Embryonic facial prominence (tissue), 1 donor: ENCODE results near the gene MACROD1.
A peak's percentile ranks its signal among the peaks of the same experiment; 100 is the strongest.
"Not testable (repeated sequence)": the region's sequence is repeated elsewhere in the genome, so short reads cannot be mapped to it uniquely, and the experiment has no call there.

ENCODE experiments used
- DNase-seq: peaks from one replicate; pipeline ENCODE4 v3.0.0-alpha.2; 2016; ENCODE audit errors: extremely low spot score

Gene MACROD1

GRCh38 chr11:64185693-64186491 lies 20.0 kb upstream of the MACROD1 start, which contains the start of gene STIP1:
STIP1 (plus strand) TSS chr11:64186171; CDS start chr11:64186262, 91 bp downstream.
- peak; percentile 99 for DNase-seq

- no peak for DNase-seq
Observed at GRCh38 chr11:64185175-64185692, 19.3 kb upstream of the MACROD1 start.

- no peak for DNase-seq
Observed at GRCh38 chr11:64183890-64184289, 18.0 kb upstream of the MACROD1 start.

- DNase-seq: no peak
Observed at GRCh38 chr11:64181506-64182411, 15.8 kb upstream of the MACROD1 start.

GRCh38 chr11:64180891-64181290 lies 15.0 kb upstream of the MACROD1 start:
- DNase-seq: no peak

- no peak for DNase-seq
Observed at GRCh38 chr11:64178951-64179639, 13.2 kb upstream of the MACROD1 start.

GRCh38 chr11:64178203-64178602 lies 12.3 kb upstream of the MACROD1 start:
- DNase-seq: no peak

- no peak for DNase-seq
Observed at GRCh38 chr11:64176751-64177150, 10.8 kb upstream of the MACROD1 start.

GRCh38 chr11:64173616-64174355 lies 7.9 kb upstream of the MACROD1 start:
- DNase-seq: no peak

- no peak for DNase-seq
Observed at GRCh38 chr11:64170419-64170818, 4.5 kb upstream of the MACROD1 start.

GRCh38 chr11:64165481-64165841 lies 452 bp downstream of the MACROD1 start:
- DNase-seq: no peak

- DNase-seq: no peak
Observed at GRCh38 chr11:64164392-64165312, 1.3 kb downstream of the MACROD1 start.

- no peak for DNase-seq
Observed at GRCh38 chr11:64163951-64164350, 2.0 kb downstream of the MACROD1 start.

GRCh38 chr11:64162769-64163168 lies 3.1 kb downstream of the MACROD1 start:
- not testable (repeated sequence) for DNase-seq

- DNase-seq: no peak
Observed at GRCh38 chr11:64161037-64161436, 4.9 kb downstream of the MACROD1 start.

- DNase-seq: no peak
Observed at GRCh38 chr11:64157631-64158394, 8.1 kb downstream of the MACROD1 start.

GRCh38 chr11:64156235-64157011 lies 9.5 kb downstream of the MACROD1 start:
- no peak for DNase-seq

- DNase-seq: no peak
Observed at GRCh38 chr11:64153812-64154211, 12.1 kb downstream of the MACROD1 start.
